ENCODE results near the gene KCNG2. TPM values are rescaled to one million over a fixed set of nuclear protein-coding genes. Genes with fewer than 3 reads are reported as not detected.

The KCNG2 gene
- polyA plus RNA-seq, 1 donor from 2014 or later: not detected

DNA sequence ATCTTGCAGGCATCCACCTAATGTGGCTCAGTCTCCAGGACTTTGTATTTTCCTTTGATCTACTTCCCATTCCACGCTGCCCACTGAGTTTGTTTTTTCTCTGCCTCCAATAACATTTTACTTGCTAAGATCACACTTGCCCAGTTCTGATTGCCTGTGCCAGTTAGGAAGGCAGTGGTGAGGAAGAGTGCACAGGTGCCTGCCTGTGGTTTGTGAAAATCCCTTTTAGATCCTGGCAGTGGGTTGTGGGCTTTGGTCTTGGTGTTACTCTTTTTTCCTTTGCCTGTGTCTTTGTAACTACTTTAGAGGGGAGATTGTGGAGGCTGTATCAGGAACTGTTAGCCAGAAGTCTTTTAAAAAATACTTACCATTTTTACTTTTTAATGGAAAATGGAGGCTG, 36.9 kb upstream of the KCNG2 start:
- no peak for TF ChIP-seq MXI1 (conservative IDR thresholded peaks at IDR 0.05; ENCODE audit: poor library complexity, severe bottlenecking)
- TF ChIP-seq, protein P1, sequence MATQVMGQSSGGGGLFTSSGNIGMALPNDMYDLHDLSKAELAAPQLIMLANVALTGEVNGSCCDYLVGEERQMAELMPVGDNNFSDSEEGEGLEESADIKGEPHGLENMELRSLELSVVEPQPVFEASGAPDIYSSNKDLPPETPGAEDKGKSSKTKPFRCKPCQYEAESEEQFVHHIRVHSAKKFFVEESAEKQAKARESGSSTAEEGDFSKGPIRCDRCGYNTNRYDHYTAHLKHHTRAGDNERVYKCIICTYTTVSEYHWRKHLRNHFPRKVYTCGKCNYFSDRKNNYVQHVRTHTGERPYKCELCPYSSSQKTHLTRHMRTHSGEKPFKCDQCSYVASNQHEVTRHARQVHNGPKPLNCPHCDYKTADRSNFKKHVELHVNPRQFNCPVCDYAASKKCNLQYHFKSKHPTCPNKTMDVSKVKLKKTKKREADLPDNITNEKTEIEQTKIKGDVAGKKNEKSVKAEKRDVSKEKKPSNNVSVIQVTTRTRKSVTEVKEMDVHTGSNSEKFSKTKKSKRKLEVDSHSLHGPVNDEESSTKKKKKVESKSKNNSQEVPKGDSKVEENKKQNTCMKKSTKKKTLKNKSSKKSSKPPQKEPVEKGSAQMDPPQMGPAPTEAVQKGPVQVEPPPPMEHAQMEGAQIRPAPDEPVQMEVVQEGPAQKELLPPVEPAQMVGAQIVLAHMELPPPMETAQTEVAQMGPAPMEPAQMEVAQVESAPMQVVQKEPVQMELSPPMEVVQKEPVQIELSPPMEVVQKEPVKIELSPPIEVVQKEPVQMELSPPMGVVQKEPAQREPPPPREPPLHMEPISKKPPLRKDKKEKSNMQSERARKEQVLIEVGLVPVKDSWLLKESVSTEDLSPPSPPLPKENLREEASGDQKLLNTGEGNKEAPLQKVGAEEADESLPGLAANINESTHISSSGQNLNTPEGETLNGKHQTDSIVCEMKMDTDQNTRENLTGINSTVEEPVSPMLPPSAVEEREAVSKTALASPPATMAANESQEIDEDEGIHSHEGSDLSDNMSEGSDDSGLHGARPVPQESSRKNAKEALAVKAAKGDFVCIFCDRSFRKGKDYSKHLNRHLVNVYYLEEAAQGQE (IDR thresholded peaks at IDR 0.05; ENCODE audit: borderline replicate concordance): no peak
- TF ChIP-seq SMC3 (conservative IDR thresholded peaks at IDR 0.05; ENCODE audit: poor library complexity): no peak
- TF ChIP-seq EP300 (conservative IDR thresholded peaks at IDR 0.05; ENCODE audit: poor library complexity, severe bottlenecking): no peak
- TF ChIP-seq, protein P2, sequence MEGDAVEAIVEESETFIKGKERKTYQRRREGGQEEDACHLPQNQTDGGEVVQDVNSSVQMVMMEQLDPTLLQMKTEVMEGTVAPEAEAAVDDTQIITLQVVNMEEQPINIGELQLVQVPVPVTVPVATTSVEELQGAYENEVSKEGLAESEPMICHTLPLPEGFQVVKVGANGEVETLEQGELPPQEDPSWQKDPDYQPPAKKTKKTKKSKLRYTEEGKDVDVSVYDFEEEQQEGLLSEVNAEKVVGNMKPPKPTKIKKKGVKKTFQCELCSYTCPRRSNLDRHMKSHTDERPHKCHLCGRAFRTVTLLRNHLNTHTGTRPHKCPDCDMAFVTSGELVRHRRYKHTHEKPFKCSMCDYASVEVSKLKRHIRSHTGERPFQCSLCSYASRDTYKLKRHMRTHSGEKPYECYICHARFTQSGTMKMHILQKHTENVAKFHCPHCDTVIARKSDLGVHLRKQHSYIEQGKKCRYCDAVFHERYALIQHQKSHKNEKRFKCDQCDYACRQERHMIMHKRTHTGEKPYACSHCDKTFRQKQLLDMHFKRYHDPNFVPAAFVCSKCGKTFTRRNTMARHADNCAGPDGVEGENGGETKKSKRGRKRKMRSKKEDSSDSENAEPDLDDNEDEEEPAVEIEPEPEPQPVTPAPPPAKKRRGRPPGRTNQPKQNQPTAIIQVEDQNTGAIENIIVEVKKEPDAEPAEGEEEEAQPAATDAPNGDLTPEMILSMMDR (IDR thresholded peaks at IDR 0.05; ENCODE audit: poor library complexity, severe bottlenecking): no peak
- TF ChIP-seq RAD21 (conservative IDR thresholded peaks at IDR 0.05): no peak
- no peak for TF ChIP-seq POLR2AphosphoS5 (IDR thresholded peaks at IDR 0.05)
- no peak for TF ChIP-seq TAF1 (IDR thresholded peaks at IDR 0.05; ENCODE audit: low read depth)
- no peak for TF ChIP-seq EZH2 (IDR thresholded peaks at IDR 0.05; ENCODE audit: borderline replicate concordance, insufficient read depth, low read length, poor library complexity, severe bottlenecking)
- H3K27me3 ChIP-seq (ENCODE audit: insufficient read depth, low read depth, low read length): no peaks in the 10 kb centered on the region

DNA sequence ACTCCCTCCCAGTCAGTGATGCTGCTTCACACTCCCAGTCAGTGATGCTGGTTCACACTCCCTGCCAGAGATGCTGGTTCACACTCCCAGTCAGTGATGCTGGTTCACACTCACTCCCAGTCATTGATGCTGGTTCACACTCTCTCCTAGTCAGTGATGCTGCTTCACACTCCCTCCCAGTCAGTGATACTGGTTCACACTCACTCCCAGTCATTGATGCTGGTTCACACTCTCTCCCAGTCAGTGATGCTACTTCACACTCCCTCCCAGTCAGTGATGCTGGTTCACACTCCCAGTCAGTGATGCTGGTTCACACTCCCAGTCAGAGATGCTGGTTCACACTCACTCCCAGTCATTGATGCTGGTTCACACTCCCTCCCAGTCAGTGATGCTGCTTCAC, 34.3 kb upstream of the KCNG2 start:
- H3F3A ChIP-seq (ENCODE audit: insufficient read depth, low read length, poor library complexity, severe bottlenecking): no peaks in the 10 kb centered on the region
- H3K4me3 ChIP-seq (ENCODE audit: low read length): no peak overlapping the region
- no peaks in the 10 kb centered on the region for H4K20me1 ChIP-seq (ENCODE audit: insufficient read depth)
- H3K9me3 ChIP-seq (ENCODE audit: low read length): no peaks in the 10 kb centered on the region
- H3K9me2 ChIP-seq (ENCODE audit: insufficient read depth, low read length): no peaks in the 10 kb centered on the region
- H3K27ac ChIP-seq (ENCODE audit: low read length): no peak overlapping the region
- no peak for TF ChIP-seq TAF1 (IDR thresholded peaks at IDR 0.05; ENCODE audit: low read depth)
- TF ChIP-seq EZH2 (IDR thresholded peaks at IDR 0.05; ENCODE audit: borderline replicate concordance, insufficient read depth, low read length, poor library complexity, severe bottlenecking): no peak
- no peak for TF ChIP-seq MXI1 (conservative IDR thresholded peaks at IDR 0.05; ENCODE audit: poor library complexity, severe bottlenecking)
- no peak for TF ChIP-seq POLR2AphosphoS5 (IDR thresholded peaks at IDR 0.05)
- TF ChIP-seq EP300 (conservative IDR thresholded peaks at IDR 0.05; ENCODE audit: poor library complexity, severe bottlenecking): no peak
- TF ChIP-seq SMC3 (conservative IDR thresholded peaks at IDR 0.05; ENCODE audit: poor library complexity): no peak
- TF ChIP-seq, protein P2 (IDR thresholded peaks at IDR 0.05; ENCODE audit: poor library complexity, severe bottlenecking): no peak
- TF ChIP-seq, protein P1 (IDR thresholded peaks at IDR 0.05; ENCODE audit: borderline replicate concordance): no peak
- no peak for TF ChIP-seq RAD21 (conservative IDR thresholded peaks at IDR 0.05)
- H3K79me2 ChIP-seq (replicated peaks; ENCODE audit: insufficient read depth, low read length): no peaks in the 10 kb centered on the region
- no peak overlapping the region for H3K9ac ChIP-seq (ENCODE audit: low read length)
- no peak overlapping the region for H2AFZ ChIP-seq (ENCODE audit: low read depth, low read length)
- no peaks in the 10 kb centered on the region for H3K36me3 ChIP-seq (ENCODE audit: insufficient read depth, low read length)
- H3K27me3 ChIP-seq (ENCODE audit: insufficient read depth, low read depth, low read length): no peaks in the 10 kb centered on the region
- no peak overlapping the region for H3K4me2 ChIP-seq (ENCODE audit: low read length)

More for the DNA sequence above, 36.9 kb upstream of the KCNG2 start:
- Histone ChIP-seq H4K20me1 (ENCODE audit: insufficient read depth) (no peaks in the 10 kb centered on the region), H3F3A (ENCODE audit: insufficient read depth, low read length, poor library complexity, severe bottlenecking) (no peaks in the 10 kb centered on the region), H3K9me3 (ENCODE audit: low read length) (no peaks in the 10 kb centered on the region), H3K79me2 (replicated peaks; ENCODE audit: insufficient read depth, low read length) (no peaks in the 10 kb centered on the region), H3K9ac (ENCODE audit: low read length) (no peak overlapping the region), H3K9me2 (ENCODE audit: insufficient read depth, low read length) (no peaks in the 10 kb centered on the region), H2AFZ (ENCODE audit: low read depth, low read length) (no peak overlapping the region), H3K4me3 (ENCODE audit: low read length) (no peak overlapping the region), H3K36me3 (ENCODE audit: insufficient read depth, low read length) (no peaks in the 10 kb centered on the region), H3K4me2 (ENCODE audit: low read length) (no peak overlapping the region), H3K27ac (ENCODE audit: low read length) (no peak overlapping the region)
